ENCODE data around the gene FBXO22.
"Not testable (repeated sequence)": the region's sequence is repeated elsewhere in the genome, so short reads cannot be mapped to it uniquely, and the experiment has no call there.

The FBXO22 gene

DNA sequence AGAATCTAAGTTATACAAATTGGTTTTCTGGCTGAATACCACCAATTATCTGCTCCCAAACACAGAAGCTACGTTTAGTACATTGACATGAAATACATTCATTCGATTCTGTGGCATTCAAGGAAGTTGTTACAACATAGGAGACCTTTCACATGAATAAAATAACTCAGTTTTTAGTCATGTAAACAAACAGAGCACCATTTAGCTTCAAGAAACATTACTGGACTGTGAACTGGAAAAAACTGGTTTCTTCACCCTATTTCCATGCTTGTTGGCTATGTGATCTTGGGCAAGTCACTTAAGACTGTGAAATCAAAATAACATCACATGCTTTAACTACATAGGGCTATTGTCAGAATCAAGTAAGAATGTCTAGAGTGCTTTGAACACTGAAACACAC lies 62.4 kb downstream of the FBXO22 start:
- in situ Hi-C loops (cut with HindIII; ENCODE audit: low sequenced_read_pairs): no loop called here

DNA sequence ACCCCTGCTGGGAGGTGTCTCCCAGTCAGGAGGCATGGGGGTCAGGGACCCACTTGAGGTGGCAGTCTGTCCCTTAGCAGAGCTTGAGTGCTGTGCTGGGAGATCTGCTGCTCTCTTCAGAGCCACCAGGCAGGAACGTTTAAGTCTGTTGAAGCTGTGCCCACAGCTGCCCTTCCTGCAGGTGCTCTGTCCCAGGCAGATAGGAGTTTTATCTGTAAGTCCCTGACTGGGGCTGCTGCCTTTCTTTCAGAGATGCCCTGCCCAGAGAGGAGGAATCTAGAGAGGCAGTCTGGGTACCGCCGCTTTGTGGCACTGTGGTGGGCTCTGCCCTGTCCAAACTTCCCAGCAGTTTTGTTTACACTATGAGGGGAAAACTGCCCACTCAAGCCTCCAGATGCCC lies 73.1 kb downstream of the FBXO22 start:
- in situ Hi-C loops (cut with HindIII; ENCODE audit: low sequenced_read_pairs): not testable (repeated sequence)

DNA sequence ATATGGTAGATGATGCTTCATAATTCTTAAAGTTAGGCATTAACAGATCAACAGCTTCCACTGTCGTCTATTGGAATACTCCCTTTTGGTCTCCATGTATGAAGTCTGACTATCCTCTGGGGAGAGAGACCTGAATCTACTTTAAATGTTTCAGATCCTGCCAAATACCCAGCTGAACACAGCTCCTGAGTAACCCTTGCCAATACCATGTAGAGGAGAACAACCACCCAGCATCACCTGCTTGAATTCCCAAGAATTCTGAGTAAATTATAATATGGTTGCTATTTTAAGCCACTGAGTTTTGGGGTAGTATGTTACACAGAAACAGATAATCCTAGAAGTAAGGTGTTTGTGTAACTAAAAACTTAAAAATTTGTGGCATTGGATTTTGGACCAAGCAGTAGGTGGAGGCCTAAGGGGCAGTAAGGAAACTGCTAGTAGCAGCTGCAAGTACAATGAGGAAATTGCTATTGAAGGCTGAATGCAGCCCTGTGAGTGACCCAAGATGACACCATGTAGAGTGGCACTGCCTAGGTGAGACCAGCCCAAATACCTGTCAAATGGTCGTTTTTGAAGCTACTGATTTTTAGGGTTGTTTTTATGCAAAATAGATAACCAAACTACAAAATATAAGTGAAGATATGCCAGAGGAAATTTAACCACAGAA lies 77.6 kb downstream of the FBXO22 start:
- in situ Hi-C loops (cut with HindIII; ENCODE audit: low sequenced_read_pairs): no loop called here

DNA sequence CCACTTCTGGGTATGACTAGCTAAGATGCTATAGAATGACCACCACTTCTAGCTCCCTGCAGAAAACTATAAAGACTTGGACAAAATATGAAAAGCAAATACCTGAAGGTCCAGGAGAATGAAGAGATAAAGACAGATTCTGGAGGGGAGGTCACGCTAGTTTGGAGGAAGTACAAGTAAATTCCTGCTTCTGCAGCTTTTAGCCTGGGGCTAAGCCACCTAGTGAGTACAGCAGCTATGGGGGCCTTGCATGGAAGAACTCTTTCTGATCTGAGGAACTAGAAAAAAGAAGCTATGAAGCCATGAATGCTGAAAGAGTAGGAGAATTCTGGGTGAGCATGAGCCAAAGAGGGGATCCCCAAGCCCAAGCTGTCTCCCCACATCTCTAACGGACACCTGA lies 78.8 kb downstream of the FBXO22 start:
- in situ Hi-C loops (cut with HindIII; ENCODE audit: low sequenced_read_pairs): no loop called here

DNA sequence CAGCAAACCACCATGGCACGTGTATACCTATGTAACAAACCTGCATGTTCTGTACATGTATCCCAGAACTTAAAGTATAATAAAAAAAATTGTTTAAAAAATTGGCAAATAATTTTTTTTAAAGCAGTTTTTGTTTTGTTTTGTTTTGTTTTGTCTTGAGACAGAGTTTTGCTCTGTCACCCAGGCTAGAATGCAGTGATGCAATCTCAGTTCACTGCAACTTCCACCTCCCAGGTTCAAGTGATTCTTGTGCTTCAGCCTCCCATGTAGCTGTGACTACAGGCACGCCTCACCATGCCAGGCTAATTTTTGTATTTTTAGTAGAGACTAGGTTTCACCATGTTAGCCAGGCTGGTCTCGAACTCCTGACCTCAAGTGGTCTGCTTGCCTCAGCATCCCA lies 81.0 kb downstream of the FBXO22 start:
- in situ Hi-C loops (cut with HindIII; ENCODE audit: low sequenced_read_pairs): not testable (repeated sequence)

DNA sequence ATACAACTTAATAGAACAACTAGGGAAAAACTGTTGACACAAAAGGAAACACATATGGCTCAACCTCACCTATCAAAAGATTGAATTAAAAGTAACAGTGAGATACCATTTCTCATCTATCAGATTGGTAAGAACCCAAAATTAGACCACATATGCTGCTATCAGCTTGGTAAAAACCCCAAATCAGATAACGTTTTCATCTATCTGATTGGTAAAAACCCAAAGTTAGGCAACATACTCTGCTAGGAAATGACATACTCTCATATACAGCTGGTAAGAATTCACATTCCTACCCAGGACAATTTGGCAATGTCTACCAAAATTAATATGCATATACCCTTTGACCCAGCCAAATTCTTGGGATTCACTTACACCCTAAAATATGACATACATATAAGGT lies 82.3 kb downstream of the FBXO22 start:
- in situ Hi-C loops (cut with HindIII; ENCODE audit: low sequenced_read_pairs): no loop called here

DNA sequence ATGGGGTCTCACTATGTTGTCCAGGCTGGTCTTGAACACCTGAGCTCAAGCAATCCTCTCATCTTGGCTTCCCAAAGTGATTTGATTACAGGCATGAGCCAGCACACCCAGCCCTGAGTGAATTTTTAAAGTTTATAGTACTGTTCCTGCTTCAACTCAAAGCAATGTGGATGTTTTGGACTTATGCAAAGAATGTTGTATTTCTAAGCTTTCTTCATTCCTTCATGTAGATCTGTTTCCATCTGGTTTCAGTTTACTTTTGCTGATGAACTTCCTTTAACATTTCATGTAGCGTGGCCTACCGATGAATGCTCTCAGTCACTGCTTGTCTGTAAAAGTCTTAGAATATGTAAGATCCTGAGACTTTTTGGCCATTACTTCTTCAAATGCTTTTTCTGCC lies 85.4 kb downstream of the FBXO22 start:
- in situ Hi-C loops (cut with HindIII; ENCODE audit: low sequenced_read_pairs): no loop called here

DNA sequence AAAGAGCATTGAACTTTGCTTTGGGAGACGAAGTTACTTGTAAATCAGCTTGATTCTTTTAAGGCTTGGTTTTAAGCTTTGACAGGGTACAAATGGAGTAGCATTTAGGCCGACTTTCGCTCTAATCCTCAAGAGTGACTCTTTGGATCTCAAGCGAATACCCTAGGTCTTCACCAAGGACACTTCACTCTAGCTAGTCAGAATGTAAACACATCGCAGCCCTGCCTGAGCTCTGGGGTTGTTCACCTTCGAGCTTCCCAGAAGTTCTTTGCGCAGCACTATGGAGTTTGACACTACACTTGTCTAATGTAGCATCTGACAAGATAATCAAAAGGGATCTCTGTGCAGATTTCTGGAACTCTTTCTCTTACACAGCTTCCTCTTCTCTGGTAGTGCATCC lies 86.2 kb downstream of the FBXO22 start:
- in situ Hi-C loops (cut with HindIII; ENCODE audit: low sequenced_read_pairs): no loop called here

All from DLD1 (cell line).